GM12891 (cell line): ENCODE data around the gene CRACR2B.

Source experiments
- DNase-seq: peaks from one replicate; pipeline ENCODE4 v3.0.0; 2011; ENCODE audit warnings: low spot score; ENCODE audit not compliant: insufficient read length
- FAIRE-seq: peaks from 2 replicates; lab custom pipeline; 2011; peaks lifted over from hg19 to GRCh38; lab: Jason Lieb, UNC
- PAX5 ChIP-seq: IDR thresholded peaks from 2 replicates; pipeline ENCODE4 v1.6.1; 2011; ENCODE audit warnings: low read length, moderate library complexity, mild to moderate bottlenecking; ENCODE audit not compliant: insufficient read depth, severe bottlenecking
- POLR2A ChIP-seq: IDR thresholded peaks from 2 replicates; pipeline ENCODE4 v1.6.1; 2011; ENCODE audit warnings: low read depth, low read length, control low read depth
- POLR2AphosphoS5 ChIP-seq: IDR thresholded peaks from 2 replicates; pipeline ENCODE4 v1.6.1; 2011; ENCODE audit warnings: low read depth, low read length, control low read depth
- POU2F2 ChIP-seq: IDR thresholded peaks from 2 replicates; pipeline ENCODE4 v1.6.1; 2011; ENCODE audit warnings: low read depth, mild to moderate bottlenecking, control low read depth, low read length, moderate library complexity
- SPI1 ChIP-seq: IDR thresholded peaks from 2 replicates; pipeline ENCODE4 v1.6.1; 2011; ENCODE audit warnings: low read depth, low read length, control low read depth
- TAF1 ChIP-seq: IDR thresholded peaks from 2 replicates; pipeline ENCODE4 v1.6.1; 2011; ENCODE audit warnings: low read depth, low read length, control low read depth

The CRACR2B gene

GRCh38 chr11:788009-788640 lies 39.6 kb upstream of the CRACR2B start:
- no peak for FAIRE-seq
- no peak for TF ChIP-seq PAX5
- TF ChIP-seq POLR2A = no peak
- no peak for TF ChIP-seq SPI1
- TF ChIP-seq POLR2AphosphoS5 = no peak
- TF ChIP-seq POU2F2 = no peak
- no peak for TF ChIP-seq TAF1

DNA sequence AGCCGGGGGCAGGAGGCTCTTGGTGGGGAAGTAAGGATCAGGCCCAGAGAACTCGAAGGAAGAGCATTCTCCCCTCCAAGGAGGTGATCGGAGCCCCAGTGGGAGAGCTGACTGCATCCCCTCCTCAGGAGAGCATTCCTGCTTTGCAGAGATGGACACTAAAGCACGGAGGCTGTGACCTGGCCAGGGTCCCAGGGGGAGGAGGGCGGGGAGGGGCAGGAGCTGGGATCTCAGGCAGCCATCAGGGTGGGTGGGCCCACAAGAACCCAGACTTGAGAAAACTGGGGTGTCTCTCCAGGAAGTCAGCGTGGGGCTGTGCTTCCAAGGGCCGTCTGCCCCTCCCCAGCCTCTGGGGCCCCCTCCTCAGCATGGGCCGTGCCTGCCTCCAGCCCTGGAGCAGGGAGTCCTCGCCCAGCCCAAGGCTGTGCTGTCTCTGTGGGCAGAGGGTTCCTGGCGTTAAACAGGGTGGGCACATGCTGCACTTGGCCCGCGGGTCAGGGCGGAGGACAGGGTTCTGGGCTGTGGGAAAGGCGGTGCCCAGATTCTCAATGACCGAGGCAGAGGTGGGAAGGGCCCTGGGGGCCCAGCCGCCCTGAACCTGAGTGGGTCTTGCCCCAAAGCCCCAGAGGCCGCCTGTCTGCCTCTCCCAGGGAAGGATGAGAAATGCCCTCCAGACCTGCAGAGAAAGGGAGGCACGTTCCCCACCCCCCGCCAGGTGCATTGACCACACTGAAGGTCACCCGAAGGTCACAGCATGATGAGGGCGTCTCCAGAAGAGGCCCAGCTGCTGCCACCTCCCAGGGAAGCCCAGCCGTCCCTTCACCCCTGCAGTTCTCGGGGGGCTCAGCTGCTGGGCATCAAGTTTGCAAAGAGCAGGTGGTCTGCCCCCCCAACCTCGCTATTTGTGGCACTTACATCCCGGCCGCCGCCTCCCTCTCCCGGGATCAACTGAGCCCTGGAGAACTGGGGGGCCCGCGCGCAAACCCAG lies 38.5 kb upstream of the CRACR2B start:
- TF ChIP-seq POLR2A (no peak), SPI1 (no peak), TAF1 (no peak), POLR2AphosphoS5 (no peak), PAX5 (no peak), POU2F2 (no peak)
- DNase-seq = no peak
- FAIRE-seq = peak; percentile 74

More at GRCh38 chr11:788009-788640, 39.6 kb upstream of the CRACR2B start:
- DNase-seq = no peak

- DNase-seq (peak; percentile 75), FAIRE-seq (peak; percentile 82)
- TF ChIP-seq POLR2A (no peak), POLR2AphosphoS5 (no peak)
Observed at GRCh38 chr11:789943-790342, 37.8 kb upstream of the CRACR2B start, which contains the start of gene CEND1. CEND1 (minus strand) TSS chr11:790090; CDS start chr11:788576, 1,514 bp downstream.

GRCh38 chr11:790721-791564 lies 36.8 kb upstream of the CRACR2B start:
- no peak for DNase-seq
- FAIRE-seq = no peak
- TF ChIP-seq POLR2A (no peak), PAX5 (no peak), POU2F2 (no peak), TAF1 (no peak), POLR2AphosphoS5 (no peak), SPI1 (no peak)

- DNase-seq = no peak
- no peak for TF ChIP-seq POLR2AphosphoS5
- no peak for TF ChIP-seq POU2F2
- TF ChIP-seq POLR2A = no peak
- TF ChIP-seq SPI1 = no peak
- no peak for TF ChIP-seq PAX5
- TF ChIP-seq TAF1 = no peak
- FAIRE-seq = no peak
Observed at GRCh38 chr11:791658-792534, 35.8 kb upstream of the CRACR2B start.

GRCh38 chr11:792535-792821 lies 35.2 kb upstream of the CRACR2B start:
- no peak for TF ChIP-seq SPI1
- TF ChIP-seq TAF1 = no peak
- TF ChIP-seq PAX5 = no peak
- TF ChIP-seq POLR2AphosphoS5 = no peak
- no peak for TF ChIP-seq POU2F2
- no peak for TF ChIP-seq POLR2A
- DNase-seq (no peak), FAIRE-seq (no peak)

GRCh38 chr11:792873-793272 lies 34.8 kb upstream of the CRACR2B start:
- TF ChIP-seq SPI1 = no peak
- no peak for TF ChIP-seq POU2F2
- no peak for DNase-seq
- FAIRE-seq = no peak

- TF ChIP-seq PAX5 = no peak
- DNase-seq (no peak), FAIRE-seq (no peak)
Observed at GRCh38 chr11:793556-793955, 34.2 kb upstream of the CRACR2B start.
